ENCODE results near the gene CCDC178.

Gene CCDC178

DNA sequence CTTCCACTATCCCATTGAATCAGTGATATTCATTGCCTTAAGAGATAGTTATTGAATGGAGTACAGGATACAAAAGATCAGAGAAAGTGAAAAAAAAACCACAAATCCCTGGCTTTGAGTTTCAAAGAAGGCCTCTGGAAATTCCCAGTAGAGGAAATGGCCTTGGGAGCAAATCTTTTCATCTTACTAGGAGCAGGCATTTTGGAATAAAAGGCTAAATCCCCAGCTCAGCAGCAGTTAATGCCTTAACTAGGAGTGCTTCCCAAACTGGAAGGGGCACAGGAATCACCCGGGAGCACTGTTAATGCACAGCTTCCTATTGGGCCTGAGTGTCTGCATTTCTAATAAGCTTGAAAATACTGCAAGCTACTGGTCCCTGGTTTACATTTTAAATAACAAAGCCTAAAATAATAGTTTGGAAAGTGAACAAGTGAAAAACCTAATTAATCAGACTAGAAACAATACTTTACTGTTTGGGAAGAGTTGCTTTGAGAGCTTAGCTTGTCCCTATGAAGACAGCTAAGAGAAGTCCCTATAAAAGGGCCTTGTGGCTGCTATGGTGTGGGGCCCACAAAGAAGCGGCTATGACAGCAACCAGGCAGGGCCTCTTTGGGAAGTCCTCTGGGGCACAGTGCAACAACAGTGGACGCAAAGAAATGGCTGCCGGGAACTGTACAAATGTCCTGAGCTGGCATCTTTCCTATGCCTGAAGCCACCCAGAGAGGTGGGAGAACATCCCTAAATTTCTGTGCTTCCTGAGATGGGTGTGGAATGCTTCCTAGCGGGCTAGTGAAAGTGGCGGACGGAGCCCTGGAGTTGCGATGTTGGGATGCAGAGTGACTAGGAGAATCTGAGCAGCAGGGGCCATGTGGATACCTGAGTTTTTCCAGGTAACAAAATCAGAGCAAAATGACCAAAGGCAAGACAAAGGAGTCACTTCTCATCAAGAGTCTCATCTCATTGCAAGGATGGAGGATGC, 550.6 kb downstream of the CCDC178 start:
- no peak for DNase-seq (ENCODE audit: low read depth in 2 of 2, low spot score in 1 of 2)

DNA sequence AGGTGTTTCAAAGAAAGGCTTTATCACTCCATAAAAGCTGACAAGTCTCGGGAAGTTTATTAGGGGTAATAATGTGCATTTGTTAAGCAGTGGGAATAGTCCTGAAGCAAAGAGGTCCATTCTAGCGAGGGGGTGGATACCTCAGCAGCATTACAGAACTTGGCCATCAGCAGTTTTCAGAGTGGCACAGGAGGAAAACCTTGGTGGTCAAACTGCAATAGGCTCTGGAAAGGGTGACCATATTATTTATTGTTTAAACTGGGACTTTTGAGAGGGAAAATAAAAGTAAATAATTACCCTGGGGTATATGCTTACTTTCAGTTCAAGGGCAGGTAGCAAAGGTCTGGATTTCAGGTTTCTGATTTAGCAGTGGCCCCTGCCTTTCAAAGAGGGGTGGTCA, 552.2 kb downstream of the CCDC178 start:
- no peak for DNase-seq (ENCODE audit: low read depth in 2 of 2, low spot score in 1 of 2)

All from stimulated activated CD8-positive, alpha-beta memory T cell treated with anti-CD3 and anti-CD28 coated beads, Interleukin-4, amount 100 ng/mL, for 1 hour (primary cell).